Left colon (tissue), 2 donors: ENCODE results near the gene ZDHHC6. TPM values are rescaled to one million over a fixed set of nuclear protein-coding genes. Genes with fewer than 3 reads are reported as not detected.
A peak's percentile ranks its signal among the peaks of the same experiment; 100 is the strongest.
"Not testable (repeated sequence)": the region's sequence is repeated elsewhere in the genome, so short reads cannot be mapped to it uniquely, and the experiment has no call there.

Experiments
- ATAC-seq: fragments of 200-7000 bp; cut with Tn5 transposase; one replicate; pipeline ENCODE4 v1.9.1; 2020; ENCODE audit warnings: mild to moderate bottlenecking, moderate library complexity
- DNase-seq, 2 donors: peaks; one replicate each; pipeline ENCODE4 v3.0.0-alpha.2; 2020
- intact Hi-C, 2 donors: fragments of 100-400 bp; cut with DNase I in 1 of 2; cut with micrococcal nuclease in 1 of 2; formaldehyde crosslinking; loops; one replicate each; pipeline versions ENCODE4 v1.11.2 to v1.14.0; 2022; cut with DNase I, micrococcal nuclease
- total RNA-seq, 2 donors: library from RNA; stranded (reverse); fragmentation: NEBNext Ultra II Directional; extraction: Animal tissue kit (Norgen Biotek cat#: 25700); gene quantifications; one replicate each; pipeline ENCODE4 v1.2.1, GENCODE V29; 2021
- donor health status: DM: no; HTN: no; CAD: no.
- donor health status: DM: yes; HTN: yes; CAD: no.

The ZDHHC6 gene
- total RNA-seq, 2 donors from 2014 or later = 31.7 to 34.0 TPM

- no peak for DNase-seq
- ATAC-seq = no peak
- intact Hi-C loops = no loop called here
Measured at GRCh38 chr10:112454910-112455779, 8.4 kb upstream of the ZDHHC6 start.

DNA sequence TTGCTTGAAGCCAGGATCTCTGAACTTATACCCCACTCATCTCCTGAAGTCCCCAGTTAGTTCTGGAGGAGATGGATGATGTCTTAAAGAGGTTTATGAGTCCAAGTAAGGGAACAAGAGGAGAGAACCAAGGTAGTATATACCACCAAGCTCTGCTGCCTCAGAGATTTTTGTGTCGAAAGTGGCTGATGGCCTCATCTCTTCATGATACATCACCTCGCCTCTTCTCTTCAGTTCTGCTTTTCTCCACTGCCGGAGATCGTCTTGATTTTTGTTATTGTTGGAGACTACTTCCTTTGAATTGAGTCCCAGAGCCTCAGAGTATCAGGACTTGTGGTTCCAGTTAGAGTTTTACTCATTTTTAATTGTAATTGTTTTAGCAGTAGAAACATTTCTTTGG is 2.2 kb upstream of the ZDHHC6 start:
- DNase-seq (no peak), ATAC-seq (no peak)
- intact Hi-C loops = no loop called here

DNA sequence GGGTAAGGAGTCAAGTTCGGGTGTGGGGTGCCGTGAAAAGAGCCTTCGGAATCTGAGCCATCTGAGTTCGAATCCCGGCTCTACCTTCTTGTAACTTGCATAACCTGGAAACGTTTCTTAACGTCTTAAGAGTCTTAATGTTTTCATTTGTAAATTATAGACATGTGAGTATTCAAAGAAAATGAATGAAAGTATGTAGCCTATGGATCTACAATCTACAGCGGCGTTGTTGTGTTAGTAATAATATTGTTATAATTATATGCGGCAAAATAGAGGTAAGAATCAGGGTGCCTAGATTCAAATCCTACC is 860 bp upstream of the ZDHHC6 start:
- DNase-seq = no peak
- intact Hi-C loops = no loop called here
- no peak for ATAC-seq

DNA sequence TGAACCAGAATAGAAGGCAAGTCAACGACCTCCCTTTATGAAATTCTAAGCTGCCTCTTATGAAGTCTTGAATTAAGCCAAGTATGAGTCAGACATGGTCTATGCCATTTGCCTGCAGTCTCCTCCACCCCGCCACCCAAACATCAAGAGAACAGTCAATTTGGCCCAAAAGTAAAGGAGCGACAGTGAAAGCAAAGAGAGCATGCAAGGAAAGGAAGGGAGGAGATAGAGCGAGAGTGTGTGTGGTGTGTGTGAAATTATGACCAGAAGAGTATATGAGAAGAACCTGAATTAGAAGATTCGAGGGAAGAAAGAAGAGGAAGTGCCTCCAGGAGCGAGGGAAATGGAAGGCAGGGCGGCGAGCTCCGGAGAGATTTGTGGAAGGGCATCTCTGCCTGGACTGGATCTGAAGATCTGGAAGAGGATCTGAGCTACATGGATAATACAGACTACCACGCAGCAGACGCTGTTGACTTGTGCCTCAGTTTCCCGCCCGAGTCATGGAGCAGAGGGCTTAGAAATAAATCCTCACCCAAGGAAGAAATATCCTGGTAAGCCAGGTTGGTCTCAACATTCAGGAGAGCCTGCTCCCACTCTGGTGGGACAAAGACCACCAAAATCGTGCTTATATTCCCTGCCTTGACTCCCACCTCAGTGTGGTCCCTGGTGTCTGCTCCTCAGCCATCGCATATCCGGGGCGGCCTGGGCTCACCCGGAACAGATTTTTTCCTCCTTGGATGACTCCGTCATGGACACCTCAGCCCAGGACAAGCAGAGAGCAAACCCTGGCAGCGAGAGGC is 459 bp downstream of the ZDHHC6 start:
- ATAC-seq (peak; percentile 35), DNase-seq (peak in 1 of 2 donors; percentile 36)
- intact Hi-C loops = no loop called here

DNA sequence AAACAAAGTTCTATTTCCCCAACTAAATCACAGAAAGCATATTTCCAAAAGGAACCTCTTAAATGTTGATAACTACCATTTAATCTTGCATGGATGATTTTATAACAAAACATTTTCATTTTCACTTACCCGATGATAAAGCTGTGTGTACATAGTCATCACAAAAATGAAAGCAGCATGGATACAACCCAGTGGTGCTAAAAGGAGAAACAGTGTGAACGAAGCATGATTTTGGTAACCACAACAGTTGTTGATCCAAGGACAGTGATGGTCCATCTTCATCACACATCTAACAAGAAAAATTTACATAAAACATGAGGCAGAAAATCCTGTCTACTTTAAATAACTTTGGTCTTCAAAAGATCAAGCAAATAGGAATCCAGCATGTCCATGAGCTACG is 4.7 kb downstream of the ZDHHC6 start:
- ATAC-seq = no peak
- intact Hi-C loops = no loop called here

DNA sequence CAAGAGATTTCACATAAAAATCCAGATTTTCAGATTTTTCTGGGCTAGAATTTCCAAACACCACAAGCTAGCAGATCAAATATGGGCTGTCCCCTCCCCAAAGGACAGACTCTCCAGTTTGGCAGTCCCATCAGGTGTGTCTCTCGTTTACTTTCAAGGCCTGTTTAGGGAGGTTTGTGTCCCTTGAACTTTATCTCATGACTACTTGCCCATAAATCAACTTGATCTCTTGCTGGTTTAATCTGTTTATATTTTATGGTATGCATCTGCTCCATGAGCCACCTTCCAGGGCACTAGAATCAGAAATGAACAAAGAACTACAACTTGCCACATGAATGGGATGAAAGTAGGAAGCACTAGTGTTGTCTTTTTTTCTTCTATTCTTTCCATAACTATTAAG is 5.2 kb downstream of the ZDHHC6 start:
- ATAC-seq (peak; percentile 41), DNase-seq (no peak)
- intact Hi-C loops = no loop called here

More for the DNA sequence above, 4.7 kb downstream of the ZDHHC6 start:
- DNase-seq = no peak

DNA sequence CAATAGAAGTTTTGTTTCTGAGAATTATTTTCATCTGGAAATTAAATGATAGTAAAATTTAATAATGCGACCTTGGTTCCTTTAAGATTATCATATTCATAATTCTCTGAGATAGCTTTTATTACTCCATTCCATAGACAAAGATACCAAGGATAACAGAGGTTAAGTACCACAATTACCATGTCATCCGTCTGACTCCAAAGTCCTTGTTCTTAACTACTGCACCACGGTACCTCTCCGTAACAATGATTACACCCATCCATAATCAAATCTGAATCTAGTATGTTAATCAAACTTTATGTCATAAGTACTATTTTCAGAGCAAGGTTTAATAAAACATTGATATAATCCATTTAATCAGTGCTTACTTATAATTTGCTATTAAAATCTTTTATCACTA is 8.4 kb downstream of the ZDHHC6 start:
- intact Hi-C loops = loop anchor here in 1 of 2 donors (10.0 kb wide), 1 partner anchor 264 kb away; no protein-coding TSS in a partner anchor
- DNase-seq = no peak

DNA sequence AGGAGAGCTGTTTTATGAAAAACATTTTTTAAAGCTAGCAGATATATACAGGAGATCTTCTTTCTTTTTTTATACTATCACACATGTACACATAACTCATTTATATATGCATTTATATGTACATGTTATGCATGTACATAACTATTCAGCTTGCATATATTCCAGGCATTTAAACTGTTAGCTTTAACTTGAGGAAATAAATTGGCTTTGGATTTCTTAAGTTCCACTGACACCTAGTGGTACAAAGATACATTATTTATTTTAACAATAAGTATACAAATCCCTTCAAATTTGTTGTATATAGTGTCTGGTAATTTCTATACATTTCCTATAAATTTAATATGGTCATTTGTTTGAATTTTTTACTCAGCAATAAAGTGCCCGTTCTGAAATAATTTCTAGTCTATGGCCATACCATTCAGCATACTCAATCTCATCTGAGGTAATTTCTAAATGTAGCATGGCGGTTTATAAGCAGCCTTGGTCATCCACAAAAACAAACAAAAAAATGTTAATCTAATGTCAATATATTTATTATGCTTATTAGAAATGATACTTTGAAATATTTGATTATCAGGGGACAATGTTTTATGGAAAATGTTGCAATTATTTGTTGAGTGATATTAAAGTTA is 11.6 kb downstream of the ZDHHC6 start:
- intact Hi-C loops = loop anchor here in 1 of 2 donors (10.0 kb wide), 1 partner anchor 260 kb away; no protein-coding TSS in a partner anchor
- DNase-seq (no peak), ATAC-seq (peak; percentile 73)

More for the DNA sequence above, 8.4 kb downstream of the ZDHHC6 start:
- ATAC-seq = no peak

GRCh38 chr10:112433136-112433535 is 13.6 kb downstream of the ZDHHC6 start:
- intact Hi-C loops = loop anchor here in 1 of 2 donors (10.0 kb wide), 1 partner anchor 258 kb away; no protein-coding TSS in a partner anchor
- DNase-seq = no peak
- ATAC-seq = no peak

DNA sequence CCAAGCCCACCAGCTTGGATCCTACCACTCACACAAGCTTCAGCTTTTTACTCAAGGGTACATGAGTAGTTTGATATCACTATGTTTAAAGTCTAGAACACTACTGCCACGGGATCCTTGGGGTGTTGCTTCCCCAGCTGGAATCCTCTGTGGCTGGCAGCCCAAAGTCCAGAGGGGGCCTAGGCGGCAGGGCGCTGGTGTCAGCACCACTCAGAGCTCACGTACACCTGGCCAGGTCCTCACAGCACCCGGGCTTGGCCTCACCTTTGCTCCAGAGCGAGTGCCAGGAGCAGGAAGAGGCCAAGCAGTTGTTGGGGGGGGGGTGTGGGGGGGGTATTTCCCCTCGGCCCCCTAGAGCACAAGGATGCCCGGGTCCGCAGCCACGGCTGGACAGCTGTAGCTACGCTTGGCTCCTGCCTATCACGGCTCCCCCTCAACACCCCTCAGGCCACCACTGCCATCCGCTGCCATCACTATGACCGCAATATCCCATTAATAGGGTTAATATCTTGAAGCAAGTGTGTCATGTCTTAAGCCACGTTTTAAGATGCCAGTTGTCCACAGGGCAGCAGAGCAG is 17.0 kb downstream of the ZDHHC6 start:
- ATAC-seq (peak; percentile 71), DNase-seq (no peak)
- intact Hi-C loops = loop anchor here in 1 of 2 donors (10.0 kb wide), 1 partner anchor 255 kb away; no protein-coding TSS in a partner anchor

DNA sequence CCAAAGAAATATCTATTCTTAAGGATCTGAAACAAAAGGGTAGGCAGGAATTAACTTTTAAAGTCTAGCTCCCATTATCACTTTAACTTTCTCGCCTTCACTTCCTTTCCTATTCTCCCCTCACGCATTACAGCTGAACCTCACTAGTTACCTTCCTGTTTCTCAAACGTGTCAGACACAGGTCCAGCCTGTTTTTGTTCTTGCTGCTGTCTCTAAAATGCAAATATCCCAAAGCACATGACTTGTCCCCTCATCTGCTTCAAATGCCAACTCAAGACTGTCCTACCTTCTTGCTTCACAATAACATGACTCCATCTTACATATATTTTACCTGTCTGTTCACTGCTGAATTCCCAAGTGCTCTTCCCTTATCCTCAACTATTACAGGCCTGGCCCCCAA is 17.6 kb downstream of the ZDHHC6 start:
- no peak for DNase-seq
- ATAC-seq = peak; percentile 13
- intact Hi-C loops = no loop called here

DNA sequence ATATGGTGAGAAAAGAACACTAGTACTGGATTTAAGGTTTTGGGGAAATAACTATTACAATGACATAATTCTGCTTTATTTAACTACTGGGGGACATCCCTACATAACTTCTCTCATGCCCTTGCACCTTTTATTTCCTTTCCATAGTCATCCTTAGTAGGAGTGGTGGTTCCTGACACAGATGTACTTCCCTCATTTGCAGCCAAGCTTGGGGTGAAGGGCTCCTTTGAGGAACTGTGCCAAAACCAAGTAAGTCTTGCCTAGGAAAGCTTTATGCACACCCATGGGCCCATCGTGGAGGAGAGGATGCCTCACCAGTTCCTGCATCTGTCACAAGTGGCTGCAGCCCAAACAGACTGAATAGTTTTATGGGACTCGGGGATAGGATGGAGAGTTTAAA is 20.6 kb downstream of the ZDHHC6 start:
- DNase-seq (no peak), ATAC-seq (no peak)
- intact Hi-C loops = no loop called here

- ATAC-seq = peak; percentile 34
- DNase-seq = no peak
- intact Hi-C loops = no loop called here
Measured at GRCh38 chr10:112424651-112425050, 22.1 kb downstream of the ZDHHC6 start.

DNA sequence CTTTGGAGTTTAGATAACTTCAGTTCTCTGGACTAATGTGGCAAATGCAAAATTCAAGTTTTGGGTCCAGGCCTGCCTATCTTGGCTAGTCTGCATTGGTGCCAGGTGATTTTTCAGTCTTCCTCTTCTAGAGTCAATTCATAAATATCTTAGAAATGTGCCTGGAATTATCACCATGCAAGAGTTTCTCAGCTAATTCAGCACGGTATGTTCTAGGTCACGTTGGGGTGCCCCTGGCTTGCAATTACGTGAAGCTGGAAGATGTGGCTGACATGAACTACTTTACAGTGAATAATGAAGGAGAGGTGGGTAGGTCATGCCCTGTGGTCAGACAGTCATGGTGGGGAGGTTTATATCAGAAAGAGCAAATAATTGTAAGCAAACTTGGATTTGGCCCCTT is 25.0 kb downstream of the ZDHHC6 start:
- ATAC-seq (no peak), DNase-seq (no peak)
- intact Hi-C loops = no loop called here

DNA sequence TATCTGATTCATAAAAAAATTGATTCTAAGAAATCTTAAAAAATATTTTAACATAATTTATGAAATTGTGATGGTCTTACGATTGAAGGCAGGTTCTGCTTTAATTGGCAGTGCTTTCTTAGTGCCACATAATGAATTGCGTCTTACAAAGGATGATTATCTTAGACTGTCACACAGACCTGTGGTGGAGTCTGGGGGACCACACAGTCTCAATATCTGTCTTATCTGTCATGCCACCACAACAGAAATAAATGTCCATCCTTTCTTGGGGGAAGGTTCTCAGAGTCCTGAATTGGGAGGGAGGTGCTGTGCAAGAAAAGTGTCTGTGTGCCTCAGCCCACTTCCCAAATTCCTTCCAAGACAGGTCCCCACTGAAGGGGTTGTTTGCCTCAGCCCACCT is 34.0 kb downstream of the ZDHHC6 start:
- intact Hi-C loops = no loop called here
- DNase-seq = no peak
- no peak for ATAC-seq

- ATAC-seq (no peak), DNase-seq (no peak)
- intact Hi-C loops = no loop called here
Measured at GRCh38 chr10:112409755-112410154, 37.0 kb downstream of the ZDHHC6 start.

DNA sequence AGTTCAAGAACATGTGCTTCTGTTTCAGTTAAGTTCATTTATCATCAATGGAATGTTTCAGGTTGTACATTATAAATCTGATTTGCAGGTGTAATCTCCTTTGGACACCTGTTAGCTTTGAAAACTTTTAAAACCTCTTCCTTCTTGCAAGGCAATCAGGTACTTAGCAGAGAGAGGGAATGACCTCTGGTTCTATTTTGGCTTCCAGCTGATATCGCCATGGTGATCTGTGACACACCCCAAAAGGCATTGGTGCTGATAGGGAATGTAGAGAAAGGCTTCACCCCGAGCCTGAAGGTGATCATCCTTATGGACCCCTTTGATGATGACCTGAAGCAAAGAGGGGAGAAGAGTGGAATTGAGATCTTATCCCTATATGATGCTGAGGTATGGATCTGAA is 37.4 kb downstream of the ZDHHC6 start:
- intact Hi-C loops = no loop called here
- ATAC-seq (peak; percentile 60), DNase-seq (no peak)

- intact Hi-C loops = no loop called here
- no peak for DNase-seq
- peak; percentile 67 for ATAC-seq
Measured at GRCh38 chr10:112407696-112408095, 39.0 kb downstream of the ZDHHC6 start.

GRCh38 chr10:112406806-112407205 is 39.9 kb downstream of the ZDHHC6 start:
- ATAC-seq, DNase-seq, intact Hi-C loops: not testable (repeated sequence)
